Kidney (tissue), 14 donors: ENCODE results near the gene TNS3. TPM values are rescaled to one million over a fixed set of nuclear protein-coding genes. Genes with fewer than 3 reads are reported as not detected.

Experiments used
- DNase-seq, 5 donors: peaks; one replicate each; pipeline ENCODE4 v3.0.0-alpha.2; 2013 to 2020
- FAIRE-seq: peaks from 2 replicates; lab custom pipeline; 2012; peaks lifted over from hg19 to GRCh38; lab: Jason Lieb, UNC
- H3K27ac ChIP-seq, 2 donors: one replicate each; pipeline ENCODE4 v1.7.0; 2013; ENCODE audit warnings: low read depth in 2 of 2, low read length in 2 of 2, inconsistent platforms in 1 of 2
- H3K27me3 ChIP-seq: one replicate; pipeline ENCODE4 v1.7.1; 2013; ENCODE audit warnings: low read length, inconsistent platforms; ENCODE audit not compliant: control insufficient read depth, insufficient read depth
- H3K36me3 ChIP-seq, 3 donors: one replicate each; pipeline versions ENCODE4 v1.7.0 to v1.7.1; 2013; ENCODE audit warnings: low read length in 3 of 3, control low read depth in 1 of 3, inconsistent platforms in 1 of 3; ENCODE audit not compliant: insufficient read depth in 3 of 3, control insufficient read depth in 2 of 3
- H3K4me1 ChIP-seq, 3 donors: one replicate each; pipeline versions ENCODE4 v1.7.0 to v1.7.1; 2013; ENCODE audit warnings: low read length in 3 of 3, inconsistent platforms in 1 of 3, low read depth in 1 of 3; ENCODE audit not compliant: control insufficient read depth in 2 of 3, insufficient read depth in 2 of 3
- H3K4me3 ChIP-seq, 3 donors: one replicate each; pipeline versions ENCODE4 v1.7.0 to v1.8.1; 2013; ENCODE audit warnings: low read length in 3 of 3, control low read depth in 1 of 3, inconsistent platforms in 1 of 3
- H3K9ac ChIP-seq, 3 donors: one replicate each; pipeline versions ENCODE4 v1.7.0 to v1.7.1; 2013; ENCODE audit warnings: low read length in 3 of 3, control low read depth in 1 of 3, inconsistent platforms in 1 of 3
- H3K9me3 ChIP-seq, 3 donors: one replicate each; pipeline versions ENCODE4 v1.7.0 to v1.7.1; 2013; ENCODE audit warnings: low read length in 3 of 3, control low read depth in 1 of 3, inconsistent platforms in 1 of 3; ENCODE audit not compliant: control insufficient read depth in 2 of 3, insufficient read depth in 1 of 3
- intact Hi-C: fragments of 100-400 bp; cut with DNase I; formaldehyde crosslinking; loops from one replicate; pipeline ENCODE4 v1.11.1; 2022
- polyA plus RNA-seq: library from polyadenylated mRNA; stranded (reverse); fragments of 350-450 nt; fragmentation: Illumina TruSeq; extraction: RNeasy Lipid Tissue Mini Kit (QIAGEN cat#74804); gene quantifications from one replicate; pipeline ENCODE4 v1.2.3, GENCODE V29; 2014; ENCODE audit warnings: low read depth, low replicate concordance; ENCODE audit not compliant: insufficient read depth
- total RNA-seq: library from RNA; stranded (reverse); fragmentation: NEBNext Ultra II Directional; extraction: Animal tissue kit (Norgen Biotek cat#: 25700); gene quantifications from one replicate; pipeline ENCODE4 v1.2.1, GENCODE V29; 2021
- TF ChIP-seq, protein P1 (sequence below): IDR thresholded peaks from 3 replicates; pipeline ENCODE4 v1.5.1; 2012; ENCODE audit warnings: mild to moderate bottlenecking, moderate library complexity, borderline replicate concordance; ENCODE audit not compliant: insufficient read depth; ENCODE audit errors: extremely low read depth
- donor health status: control.
- donor health status: control.
- donor health status: control.
- donor health status: control.
- donor health status: control.
- donor health status: DM: yes; HTN: yes; CAD: no.
- donor health status: Normal renal cell carcinoma (clear cell type).

TNS3 gene
- total and polyA plus RNA-seq, 2 donors from 2014 or later, result 38.4 to 198 TPM

DNA sequence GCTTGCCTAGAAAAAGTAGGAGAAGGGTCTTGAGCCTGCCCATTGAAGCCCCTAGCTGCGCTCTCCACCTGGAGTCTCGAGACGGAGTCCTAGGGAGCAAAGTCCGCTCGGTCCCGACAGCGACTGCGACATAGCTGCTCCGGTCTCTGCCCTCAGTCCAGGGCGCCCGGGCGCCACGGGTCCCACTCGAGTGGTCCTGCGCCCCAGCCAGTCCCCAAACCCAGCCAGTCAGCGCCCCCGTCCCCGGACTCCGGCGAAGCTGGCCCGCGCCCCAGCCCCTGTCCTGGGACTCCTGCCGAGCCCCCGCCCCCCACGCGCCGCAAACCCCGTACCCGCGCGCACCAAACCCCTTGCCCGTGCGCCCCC lies 490 bp downstream of the TNS3 start:
- peak overlapping the region; percentile 18 to 72 (median 68) for H3K9ac ChIP-seq
- H3K27me3 ChIP-seq, result no peaks in the 10 kb centered on the region
- H3K4me1 ChIP-seq, result peaks cover 3 to 44% (median 34%) of the 10 kb centered on the region in 3 donors
- H3K27ac ChIP-seq, result peak overlapping the region; percentile 88 to 94
- DNase-seq (peak in 4 of 5 donors; percentile 58 to 82 (median 74)), FAIRE-seq (no peak)
- peaks cover 0 to 4% (median 0%) of the 10 kb centered on the region in 3 donors for H3K36me3 ChIP-seq
- no peaks in the 10 kb centered on the region for H3K9me3 ChIP-seq
- TF ChIP-seq, protein P1, sequence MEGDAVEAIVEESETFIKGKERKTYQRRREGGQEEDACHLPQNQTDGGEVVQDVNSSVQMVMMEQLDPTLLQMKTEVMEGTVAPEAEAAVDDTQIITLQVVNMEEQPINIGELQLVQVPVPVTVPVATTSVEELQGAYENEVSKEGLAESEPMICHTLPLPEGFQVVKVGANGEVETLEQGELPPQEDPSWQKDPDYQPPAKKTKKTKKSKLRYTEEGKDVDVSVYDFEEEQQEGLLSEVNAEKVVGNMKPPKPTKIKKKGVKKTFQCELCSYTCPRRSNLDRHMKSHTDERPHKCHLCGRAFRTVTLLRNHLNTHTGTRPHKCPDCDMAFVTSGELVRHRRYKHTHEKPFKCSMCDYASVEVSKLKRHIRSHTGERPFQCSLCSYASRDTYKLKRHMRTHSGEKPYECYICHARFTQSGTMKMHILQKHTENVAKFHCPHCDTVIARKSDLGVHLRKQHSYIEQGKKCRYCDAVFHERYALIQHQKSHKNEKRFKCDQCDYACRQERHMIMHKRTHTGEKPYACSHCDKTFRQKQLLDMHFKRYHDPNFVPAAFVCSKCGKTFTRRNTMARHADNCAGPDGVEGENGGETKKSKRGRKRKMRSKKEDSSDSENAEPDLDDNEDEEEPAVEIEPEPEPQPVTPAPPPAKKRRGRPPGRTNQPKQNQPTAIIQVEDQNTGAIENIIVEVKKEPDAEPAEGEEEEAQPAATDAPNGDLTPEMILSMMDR, result no peak
- H3K4me3 ChIP-seq, result peak overlapping the region; percentile 64 to 74 (median 68)
- intact Hi-C loops, result no loop called here

DNA sequence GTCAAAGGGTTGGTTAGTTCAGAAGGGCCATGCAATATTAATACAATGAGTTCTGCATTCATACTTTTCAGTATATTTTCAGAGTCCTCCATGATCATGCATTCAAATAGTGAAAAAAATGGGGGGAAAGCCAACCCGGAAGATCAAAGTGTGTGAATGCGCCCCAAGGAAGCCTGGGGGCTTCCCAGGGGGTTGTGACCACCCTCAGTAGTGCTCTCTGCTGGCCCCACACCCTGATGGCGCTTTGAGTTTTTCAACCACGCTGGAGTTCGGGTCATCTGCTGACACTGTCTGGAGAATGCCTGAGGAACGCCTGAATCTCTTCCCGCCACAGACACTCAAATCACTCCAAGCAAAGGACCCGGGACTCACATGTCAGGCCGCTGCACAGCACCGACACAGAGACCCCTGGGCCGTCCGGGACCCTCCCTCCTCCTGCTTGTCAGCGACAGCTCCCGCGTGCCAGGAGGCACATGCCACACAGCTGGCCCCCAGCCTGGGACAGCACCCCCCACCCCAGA lies 1.0 kb downstream of the TNS3 start:
- peaks cover 3 to 49% (median 39%) of the 10 kb centered on the region in 3 donors for H3K4me1 ChIP-seq
- H3K27me3 ChIP-seq, result no peaks in the 10 kb centered on the region
- peak overlapping the region; percentile 88 to 94 for H3K27ac ChIP-seq
- peak overlapping the region; percentile 11 to 72 (median 68) for H3K9ac ChIP-seq
- TF ChIP-seq, protein P1, result no peak
- intact Hi-C loops, result no loop called here
- H3K4me3 ChIP-seq, result peak overlapping the region; percentile 64 to 74 (median 68)
- H3K36me3 ChIP-seq, result peaks cover 0 to 4% (median 0%) of the 10 kb centered on the region in 3 donors
- no peaks in the 10 kb centered on the region for H3K9me3 ChIP-seq
- FAIRE-seq (no peak), DNase-seq (peak in 3 of 5 donors; percentile 50 to 70 (median 65))

GRCh38 chr7:47580175-47580706 lies 1.7 kb downstream of the TNS3 start:
- Histone ChIP-seq H3K36me3 (peaks cover 0 to 4% (median 0%) of the 10 kb centered on the region in 3 donors), H3K9me3 (no peaks in the 10 kb centered on the region), H3K27ac (peak overlapping the region in 1 of 2 donors; percentile 34), H3K4me1 (peaks cover 3 to 52% (median 43%) of the 10 kb centered on the region in 3 donors), H3K27me3 (no peaks in the 10 kb centered on the region), H3K4me3 (peak overlapping the region; percentile 64 to 74 (median 68)), H3K9ac (peak overlapping the region in 1 of 3 donors; percentile 72)
- intact Hi-C loops, result no loop called here
- TF ChIP-seq, protein P1, result no peak
- peak in 2 of 5 donors; percentile 43 to 70 for DNase-seq
- FAIRE-seq, result no peak
